ENCODE measurements around the gene IGLL1.

DNA sequence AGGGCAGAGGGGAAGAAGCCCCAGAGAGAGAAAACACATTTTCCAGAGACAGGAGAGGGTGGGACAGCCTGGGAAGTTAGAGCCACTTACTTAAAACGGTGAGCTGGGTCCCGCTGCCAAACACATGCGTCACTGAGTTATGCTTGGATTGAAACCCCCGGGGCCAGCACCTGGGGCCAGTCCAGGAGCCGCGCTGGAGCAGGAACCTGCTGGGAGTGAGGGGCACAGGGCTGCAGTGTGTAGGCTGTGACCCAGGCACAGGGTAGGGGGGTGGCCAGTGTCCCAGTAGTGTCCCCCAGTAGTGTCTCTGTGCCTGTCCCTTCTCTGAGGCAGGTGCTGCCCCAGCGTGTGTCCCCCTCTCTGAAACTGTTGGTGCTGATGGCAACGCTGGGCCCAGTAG, 5.2 kb downstream of the IGLL1 start:
- TF ChIP-seq, protein P1, sequence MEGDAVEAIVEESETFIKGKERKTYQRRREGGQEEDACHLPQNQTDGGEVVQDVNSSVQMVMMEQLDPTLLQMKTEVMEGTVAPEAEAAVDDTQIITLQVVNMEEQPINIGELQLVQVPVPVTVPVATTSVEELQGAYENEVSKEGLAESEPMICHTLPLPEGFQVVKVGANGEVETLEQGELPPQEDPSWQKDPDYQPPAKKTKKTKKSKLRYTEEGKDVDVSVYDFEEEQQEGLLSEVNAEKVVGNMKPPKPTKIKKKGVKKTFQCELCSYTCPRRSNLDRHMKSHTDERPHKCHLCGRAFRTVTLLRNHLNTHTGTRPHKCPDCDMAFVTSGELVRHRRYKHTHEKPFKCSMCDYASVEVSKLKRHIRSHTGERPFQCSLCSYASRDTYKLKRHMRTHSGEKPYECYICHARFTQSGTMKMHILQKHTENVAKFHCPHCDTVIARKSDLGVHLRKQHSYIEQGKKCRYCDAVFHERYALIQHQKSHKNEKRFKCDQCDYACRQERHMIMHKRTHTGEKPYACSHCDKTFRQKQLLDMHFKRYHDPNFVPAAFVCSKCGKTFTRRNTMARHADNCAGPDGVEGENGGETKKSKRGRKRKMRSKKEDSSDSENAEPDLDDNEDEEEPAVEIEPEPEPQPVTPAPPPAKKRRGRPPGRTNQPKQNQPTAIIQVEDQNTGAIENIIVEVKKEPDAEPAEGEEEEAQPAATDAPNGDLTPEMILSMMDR (IDR thresholded peaks at IDR 0.05), result no peak
- no peak for TF ChIP-seq POLR2AphosphoS5 (IDR thresholded peaks at IDR 0.05; ENCODE audit: low read depth, low read length)

Measured in Panc1 (cell line).